Body of pancreas (tissue), 4 donors: Measurements from ENCODE around the gene CD22. TPM values are rescaled to one million over a fixed set of nuclear protein-coding genes. Genes with fewer than 3 reads are reported as not detected.

Experiments
- ATAC-seq: fragments of 150-250 bp; one replicate; pipeline ENCODE4 v1.9.1; 2016
- DNase-seq, 4 donors: peaks; one replicate each; pipeline ENCODE4 v3.0.0-alpha.2; 2019
- H3K27ac ChIP-seq, 4 donors: fragments of 200-600 bp; sonication (generic); 1 replicate in 3 of 4; 2 replicates in 1 of 4; pipeline versions ENCODE4 v1.5.1 to v1.6.1; 2016 to 2019; ENCODE audit warnings: mild to moderate bottlenecking in 1 of 4, mixed read lengths in 1 of 4, moderate library complexity in 1 of 4
- H3K27me3 ChIP-seq, 2 donors: fragments of 200-600 bp; sonication (generic); one replicate each; pipeline ENCODE4 v1.6.0; 2016; ENCODE audit warnings: mild to moderate bottlenecking in 1 of 2
- H3K36me3 ChIP-seq, 2 donors: fragments of 200-600 bp; sonication (generic); replicated peaks in 1 of 2; 2 replicates each; pipeline ENCODE4 v1.5.1; 2016; ENCODE audit warnings: low read depth in 2 of 2; ENCODE audit not compliant: insufficient read depth in 1 of 2
- H3K4me1 ChIP-seq: fragments of 200-600 bp; sonication (generic); one replicate; pipeline ENCODE4 v1.6.0; 2016
- H3K4me3 ChIP-seq, 2 donors: fragments of 200-600 bp; sonication (generic); 1 replicate in 1 of 2; 2 replicates in 1 of 2; pipeline ENCODE4 v1.5.1; 2016 to 2019
- H3K9me3 ChIP-seq, 3 donors: fragments of 200-600 bp; sonication (generic); 1 replicate in 2 of 3; 2 replicates in 1 of 3; pipeline ENCODE4 v1.5.1; 2016
- POLR2A ChIP-seq, 3 donors: fragments of 450-650 bp; IDR thresholded peaks; one replicate each; pipeline ENCODE4 v1.6.1; 2016; ENCODE audit warnings: antibody characterized with exemption in 3 of 3, mild to moderate bottlenecking in 2 of 3
- WGBS, 2 donors: methylation state at CpG; one replicate each; pipeline ENCODE4 v1.1.5; 2017; 5-methylcytosine and 5-hydroxymethylcytosine counted together
- intact Hi-C: fragments of 100-400 bp; cut with DNase I; formaldehyde crosslinking; loops from one replicate; pipeline ENCODE4 v1.15.1; 2023
- total RNA-seq, 2 donors: library from RNA; depleted of rRNA; stranded (reverse); fragments of >200 nt; gene quantifications; one replicate each; pipeline ENCODE4 v1.1.0, GENCODE V29; 2016
- TF ChIP-seq, protein P1 (sequence below), 7 experiments: fragments of 450-650 bp in 4 of 7; fragments of 200-600 bp in 3 of 7; sonication (generic) in 3 of 7; IDR thresholded peaks; one replicate each; pipeline ENCODE4 v1.5.1; 2016 to 2019; ENCODE audit warnings: antibody characterized with exemption in 7 of 7

The CD22 gene
- total RNA-seq, 2 donors from 2014 or later: 0.52 to 3.0 TPM

- no peak for DNase-seq
- TF ChIP-seq, protein P1, sequence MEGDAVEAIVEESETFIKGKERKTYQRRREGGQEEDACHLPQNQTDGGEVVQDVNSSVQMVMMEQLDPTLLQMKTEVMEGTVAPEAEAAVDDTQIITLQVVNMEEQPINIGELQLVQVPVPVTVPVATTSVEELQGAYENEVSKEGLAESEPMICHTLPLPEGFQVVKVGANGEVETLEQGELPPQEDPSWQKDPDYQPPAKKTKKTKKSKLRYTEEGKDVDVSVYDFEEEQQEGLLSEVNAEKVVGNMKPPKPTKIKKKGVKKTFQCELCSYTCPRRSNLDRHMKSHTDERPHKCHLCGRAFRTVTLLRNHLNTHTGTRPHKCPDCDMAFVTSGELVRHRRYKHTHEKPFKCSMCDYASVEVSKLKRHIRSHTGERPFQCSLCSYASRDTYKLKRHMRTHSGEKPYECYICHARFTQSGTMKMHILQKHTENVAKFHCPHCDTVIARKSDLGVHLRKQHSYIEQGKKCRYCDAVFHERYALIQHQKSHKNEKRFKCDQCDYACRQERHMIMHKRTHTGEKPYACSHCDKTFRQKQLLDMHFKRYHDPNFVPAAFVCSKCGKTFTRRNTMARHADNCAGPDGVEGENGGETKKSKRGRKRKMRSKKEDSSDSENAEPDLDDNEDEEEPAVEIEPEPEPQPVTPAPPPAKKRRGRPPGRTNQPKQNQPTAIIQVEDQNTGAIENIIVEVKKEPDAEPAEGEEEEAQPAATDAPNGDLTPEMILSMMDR (IDR thresholded peaks at IDR 0.05): no peak
- TF ChIP-seq POLR2A (IDR thresholded peaks at IDR 0.05): no peak
- WGBS, 2 donors: 74 to 80% methylated on average over 4 of the region's 4 CpGs
- H3K36me3 ChIP-seq: no peaks in the 10 kb centered on the region
- no peak overlapping the region for H3K27ac ChIP-seq
- H3K9me3 ChIP-seq: no peaks in the 10 kb centered on the region
- H3K4me3 ChIP-seq: no peak overlapping the region
- no peaks in the 10 kb centered on the region for H3K27me3 ChIP-seq
- no peak for ATAC-seq
- H3K4me1 ChIP-seq: no peaks in the 10 kb centered on the region
- intact Hi-C loops: no loop called here
Measured at GRCh38 chr19:35327642-35328041, 1.3 kb upstream of the CD22 start.

DNA sequence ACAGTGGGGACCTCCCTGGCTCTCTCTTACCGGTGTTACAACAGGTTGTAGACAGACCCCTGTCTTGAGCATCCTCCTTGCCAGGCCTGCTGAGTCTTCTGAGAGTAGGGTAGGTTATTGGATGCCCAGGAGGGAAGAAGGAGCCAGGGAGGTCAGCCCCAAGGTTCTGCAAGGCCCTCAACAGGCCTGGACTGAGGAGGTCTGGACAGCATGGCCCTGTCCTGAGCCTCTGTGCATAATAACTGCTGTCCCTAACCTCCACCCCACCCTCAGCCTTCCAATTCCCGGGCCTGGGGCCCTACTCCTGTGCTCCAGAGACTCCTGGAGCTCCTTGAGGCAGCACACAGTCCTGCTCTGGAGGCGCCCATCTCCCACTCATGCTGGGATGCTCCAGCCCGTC, 336 bp downstream of the CD22 start:
- no peak overlapping the region for H3K27ac ChIP-seq
- TF ChIP-seq POLR2A (IDR thresholded peaks at IDR 0.05): no peak
- TF ChIP-seq, protein P1 (IDR thresholded peaks at IDR 0.05): no peak
- H3K36me3 ChIP-seq: no peaks in the 10 kb centered on the region
- intact Hi-C loops: no loop called here
- H3K4me3 ChIP-seq: no peak overlapping the region
- H3K4me1 ChIP-seq: no peaks in the 10 kb centered on the region
- 50 to 66% methylated on average over 1 to 4 of the region's 4 CpGs for WGBS, 2 donors
- DNase-seq (no peak), ATAC-seq (no peak)
- no peaks in the 10 kb centered on the region for H3K27me3 ChIP-seq
- no peaks in the 10 kb centered on the region for H3K9me3 ChIP-seq

DNA sequence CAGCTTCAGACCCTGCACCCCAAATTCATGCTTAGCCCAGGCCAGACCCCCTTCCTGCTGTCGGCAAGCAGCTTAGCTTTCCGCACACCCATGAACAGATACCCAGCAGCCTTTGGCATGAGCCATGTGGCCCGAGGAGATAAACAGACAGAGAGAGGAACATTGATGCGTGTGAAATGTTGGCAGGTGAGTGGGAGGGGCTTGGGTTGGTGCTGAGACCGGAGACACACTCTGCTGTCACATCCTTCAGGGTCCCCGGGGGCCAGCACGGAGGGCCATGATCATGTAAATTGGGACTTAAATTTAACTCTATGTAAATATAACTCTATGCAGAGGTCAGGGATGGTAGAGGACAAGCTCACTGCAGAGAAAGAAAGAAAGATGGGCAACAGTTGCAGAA, 1.5 kb downstream of the CD22 start:
- Histone ChIP-seq H3K27me3 (no peaks in the 10 kb centered on the region), H3K9me3 (no peaks in the 10 kb centered on the region), H3K36me3 (no peaks in the 10 kb centered on the region), H3K4me1 (no peaks in the 10 kb centered on the region), H3K27ac (no peak overlapping the region), H3K4me3 (no peak overlapping the region)
- DNase-seq (no peak), ATAC-seq (no peak)
- intact Hi-C loops: no loop called here
- 51 to 68% methylated on average over 7 of the region's 7 CpGs for WGBS, 2 donors
- no peak for TF ChIP-seq POLR2A (IDR thresholded peaks at IDR 0.05)

DNA sequence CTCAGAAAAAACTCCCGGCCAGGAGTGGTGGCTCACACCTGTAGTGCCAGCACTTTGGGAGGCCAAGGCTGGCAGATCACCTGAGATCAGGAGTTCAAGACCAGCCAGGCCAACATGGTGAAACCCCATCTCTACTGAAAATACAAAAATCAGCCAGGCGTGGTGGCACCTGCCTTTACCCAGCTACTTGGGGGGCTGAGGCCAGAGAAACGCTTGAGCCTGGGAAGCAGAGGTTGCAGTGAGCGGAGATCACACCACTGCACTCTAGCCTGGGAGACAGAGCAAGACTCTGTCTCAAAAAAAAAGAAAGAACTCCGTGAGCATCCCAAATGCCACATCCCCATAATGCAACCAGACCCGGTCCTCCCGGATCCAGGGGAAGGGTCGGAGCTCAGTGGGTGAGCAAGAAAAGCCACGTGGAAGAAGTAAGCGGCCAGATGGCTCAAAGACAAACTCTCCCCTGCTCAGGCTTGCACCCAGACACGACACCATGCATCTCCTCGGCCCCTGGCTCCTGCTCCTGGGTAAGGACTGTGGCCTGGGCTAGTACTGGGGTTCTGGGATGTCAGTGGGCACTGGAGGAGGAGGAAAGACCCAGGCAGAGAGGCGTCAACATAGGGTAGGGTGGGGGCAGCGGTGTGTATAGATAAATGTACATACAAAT, 2.7 kb downstream of the CD22 start:
- no peaks in the 10 kb centered on the region for H3K9me3 ChIP-seq
- 71 to 79% methylated on average over 14 of the region's 14 CpGs for WGBS, 2 donors
- no peaks in the 10 kb centered on the region for H3K36me3 ChIP-seq
- H3K27ac ChIP-seq: no peak overlapping the region
- no peak for TF ChIP-seq POLR2A (IDR thresholded peaks at IDR 0.05)
- TF ChIP-seq, protein P1 (IDR thresholded peaks at IDR 0.05): no peak
- H3K4me3 ChIP-seq: no peak overlapping the region
- no peaks in the 10 kb centered on the region for H3K27me3 ChIP-seq
- ATAC-seq: no peak
- DNase-seq: no peak
- H3K4me1 ChIP-seq: no peaks in the 10 kb centered on the region
- intact Hi-C loops: no loop called here

DNA sequence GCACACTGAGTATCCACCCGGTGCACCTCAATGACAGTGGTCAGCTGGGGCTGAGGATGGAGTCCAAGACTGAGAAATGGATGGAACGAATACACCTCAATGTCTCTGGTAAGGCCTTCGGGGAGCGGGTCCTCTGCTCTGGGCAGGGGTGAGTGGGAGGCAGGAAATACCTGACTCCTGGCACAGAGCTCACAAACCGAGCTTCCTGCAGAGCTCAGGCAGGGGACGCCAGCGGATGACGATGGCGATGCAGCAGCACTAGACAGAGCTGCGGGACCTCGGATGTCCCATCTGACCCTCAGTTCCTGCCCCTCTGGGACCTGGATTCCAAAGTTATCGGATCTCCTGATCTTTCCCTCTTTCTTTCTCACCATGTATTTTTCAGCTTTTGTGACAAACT, 3.8 kb downstream of the CD22 start:
- H3K36me3 ChIP-seq: no peaks in the 10 kb centered on the region
- no peak overlapping the region for H3K4me3 ChIP-seq
- DNase-seq: no peak
- intact Hi-C loops: no loop called here
- H3K4me1 ChIP-seq: no peaks in the 10 kb centered on the region
- no peaks in the 10 kb centered on the region for H3K27me3 ChIP-seq
- H3K9me3 ChIP-seq: no peaks in the 10 kb centered on the region
- no peak for ATAC-seq
- H3K27ac ChIP-seq: no peak overlapping the region
- WGBS, 2 donors: 58 to 66% methylated on average over 11 to 12 of the region's 12 CpGs
- TF ChIP-seq, protein P1 (IDR thresholded peaks at IDR 0.05): no peak
- no peak for TF ChIP-seq POLR2A (IDR thresholded peaks at IDR 0.05)
